GM12873 (cell line): Measurements from ENCODE around the gene UTP20.

Experiments
- CTCF ChIP-seq: IDR thresholded peaks from 2 replicates; pipeline ENCODE4 v1.5.1; 2012; ENCODE audit warnings: low read depth, mild to moderate bottlenecking, moderate library complexity, low read length, control low read depth; ENCODE audit not compliant: insufficient read depth; ENCODE audit errors: missing control alignments

The UTP20 gene

GRCh38 chr12:101298426-101298825 is 18.5 kb downstream of the UTP20 start:
- TF ChIP-seq CTCF, result no peak

- no peak for TF ChIP-seq CTCF
Measured at GRCh38 chr12:101299346-101299745, 19.4 kb downstream of the UTP20 start.

- no peak for TF ChIP-seq CTCF
Measured at GRCh38 chr12:101299931-101300330, 20.0 kb downstream of the UTP20 start.

- no peak for TF ChIP-seq CTCF
Measured at GRCh38 chr12:101302741-101303140, 22.8 kb downstream of the UTP20 start.

- TF ChIP-seq CTCF, result no peak
Measured at GRCh38 chr12:101305226-101305779, 25.4 kb downstream of the UTP20 start.

- no peak for TF ChIP-seq CTCF
Measured at GRCh38 chr12:101305794-101306193, 25.9 kb downstream of the UTP20 start.

- no peak for TF ChIP-seq CTCF
Measured at GRCh38 chr12:101322480-101322879, 42.6 kb downstream of the UTP20 start.
